GDM1 (cell line): ENCODE data around the gene XPNPEP2.

ENCODE experiments used
- DNase-seq: peaks from one replicate; lab custom pipeline; 2025; lab: John Stamatoyannopoulos, UW

XPNPEP2 gene

DNA sequence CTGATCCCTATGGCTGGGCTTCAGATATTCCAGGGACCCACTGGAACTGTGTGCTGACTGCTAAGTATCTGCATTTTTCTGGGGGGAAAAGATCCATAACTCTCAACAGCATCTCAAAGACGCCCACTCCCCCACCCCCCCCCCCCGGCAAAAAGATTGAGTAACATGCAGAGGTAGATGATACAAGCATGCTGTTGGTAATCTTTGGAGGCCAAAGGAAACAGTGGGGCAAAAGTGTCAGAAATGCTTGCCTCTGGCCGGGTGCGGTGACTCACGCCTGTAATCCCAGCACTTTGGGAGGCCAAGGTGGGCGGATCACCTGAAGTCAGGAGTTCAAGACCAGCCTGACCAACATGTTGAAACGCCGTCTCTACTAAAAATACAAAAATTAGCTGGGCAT is 12.2 kb downstream of the XPNPEP2 start:
- DNase-seq, result no peak

DNA sequence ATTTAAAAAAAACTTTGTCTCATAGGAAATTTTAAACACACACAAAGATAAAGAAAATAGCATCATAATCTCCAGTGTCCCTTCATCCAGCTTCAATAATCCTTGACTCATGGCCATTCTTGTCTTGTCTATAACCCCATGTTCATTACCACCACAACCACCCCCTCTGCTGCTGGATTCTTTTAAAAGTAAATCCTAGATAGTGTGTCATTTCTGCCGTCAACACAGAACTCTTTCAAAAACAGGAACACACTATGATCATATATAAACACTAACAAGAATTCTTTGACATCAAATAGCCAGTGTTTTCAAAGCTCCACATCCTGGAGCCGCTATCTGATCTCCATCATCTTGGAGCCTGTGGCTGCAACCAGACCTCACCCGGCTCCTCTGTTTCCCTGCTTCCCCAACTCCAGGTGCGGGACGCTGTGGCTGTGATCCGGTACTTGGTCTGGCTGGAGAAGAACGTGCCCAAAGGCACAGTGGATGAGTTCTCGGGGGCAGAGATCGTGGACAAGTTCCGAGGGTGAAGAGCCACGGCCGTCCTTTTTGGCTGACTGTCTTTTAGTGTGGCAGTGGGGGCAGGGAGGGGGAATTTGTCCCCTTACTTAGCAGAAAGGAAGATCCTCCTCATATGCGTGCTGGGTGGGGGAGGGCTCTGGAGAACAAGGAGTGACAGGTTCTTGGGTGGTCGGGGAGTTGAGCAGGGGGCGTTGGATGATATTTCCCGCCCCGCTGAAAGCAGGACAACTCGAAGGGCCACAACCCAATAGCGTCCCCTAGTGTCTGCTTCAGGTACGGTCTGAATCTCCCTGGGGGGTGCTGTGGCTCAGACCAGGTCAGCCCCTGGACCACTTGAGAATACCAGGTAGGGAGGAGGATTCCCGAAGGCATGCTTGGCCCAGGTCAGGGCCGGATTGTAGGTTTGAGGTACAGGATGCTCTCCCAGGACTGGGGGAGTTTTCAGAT is 15.6 kb downstream of the XPNPEP2 start:
- DNase-seq, result no peak

DNA sequence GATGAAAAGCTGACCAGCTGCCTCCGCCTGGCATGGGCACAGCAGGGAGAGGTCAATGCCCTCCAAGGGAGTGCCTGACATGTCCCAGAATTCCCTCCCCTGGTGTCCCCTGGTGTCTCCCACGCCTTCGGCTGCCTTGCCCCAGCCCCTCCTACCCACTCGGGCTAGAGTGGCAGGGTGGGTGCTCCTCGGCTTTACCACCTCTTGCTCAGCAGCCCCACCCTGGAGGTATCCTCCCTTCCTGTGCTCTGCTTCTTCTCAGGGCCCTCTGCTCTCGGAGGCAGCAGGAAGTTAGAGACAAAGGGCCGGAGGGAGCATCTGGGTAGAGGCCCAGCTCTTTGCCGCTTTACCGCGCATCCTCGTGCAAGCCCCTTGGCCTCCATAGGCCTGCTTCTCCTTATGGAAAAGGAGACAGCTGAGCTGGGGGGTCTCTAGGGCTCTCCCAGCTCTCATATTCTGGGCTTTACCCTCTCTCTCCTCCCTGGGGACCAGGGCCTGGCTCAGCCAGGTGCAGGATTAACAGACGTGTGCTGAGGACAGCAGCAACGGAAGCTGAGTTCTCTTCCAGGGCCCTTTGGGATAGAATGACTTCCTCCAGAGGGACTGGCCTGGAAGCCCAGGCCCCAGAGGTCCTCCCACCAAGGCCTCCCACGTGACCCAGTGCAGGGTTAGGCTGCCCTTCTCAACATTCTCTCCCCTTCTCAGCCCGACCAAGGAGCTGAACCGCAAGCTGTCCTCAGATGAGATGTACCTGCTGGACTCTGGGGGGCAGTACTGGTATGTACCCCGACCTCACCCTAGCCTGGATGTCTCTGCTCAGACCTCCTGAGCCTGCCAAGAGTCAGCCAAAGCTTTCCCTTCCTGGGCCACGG is 17.2 kb downstream of the XPNPEP2 start:
- peak; percentile 43 for DNase-seq

DNA sequence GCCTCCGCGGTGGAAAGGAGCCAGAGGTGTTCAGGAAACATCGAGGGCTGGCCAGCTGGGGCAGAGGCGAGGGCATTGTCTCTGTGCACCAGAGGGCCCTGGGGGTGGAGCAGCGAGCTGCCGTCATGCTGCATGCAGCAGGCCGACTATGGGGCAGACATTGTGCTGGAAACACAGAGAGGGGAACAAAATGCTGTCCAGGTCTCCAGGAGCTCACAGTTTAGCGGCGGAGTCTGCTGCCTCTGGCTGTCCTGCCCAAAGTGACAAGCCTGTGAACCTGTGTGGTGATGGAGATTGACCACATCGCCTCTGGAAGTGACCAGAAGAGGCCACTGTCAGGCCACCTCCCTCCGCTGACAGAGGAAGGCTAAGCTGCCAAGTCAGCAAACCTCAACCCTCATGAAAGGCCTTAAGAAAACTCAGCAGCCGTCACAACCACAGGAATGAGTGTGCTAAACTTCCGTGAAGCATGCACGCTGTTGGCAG is 20.8 kb downstream of the XPNPEP2 start:
- DNase-seq, result peak; percentile 75

DNA sequence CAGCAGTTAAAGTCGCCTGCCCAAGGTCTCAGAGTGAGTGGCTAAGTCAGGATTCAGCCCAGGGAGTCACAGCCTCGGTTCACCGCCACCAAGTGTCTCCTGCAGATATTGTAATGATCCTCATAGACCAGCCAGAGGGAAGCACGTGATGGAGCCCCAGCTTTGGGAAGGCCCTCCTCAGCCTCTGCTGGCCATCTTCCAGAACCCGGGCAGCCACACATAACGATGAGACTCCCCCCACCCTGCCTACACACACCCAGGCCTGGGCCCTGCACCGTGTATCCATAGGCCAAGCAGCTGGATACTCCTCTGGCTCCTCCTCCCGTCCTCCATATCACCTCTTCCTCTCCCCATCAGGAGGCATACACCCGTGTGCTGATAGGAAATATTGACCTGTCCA is 21.4 kb downstream of the XPNPEP2 start:
- no peak for DNase-seq

DNA sequence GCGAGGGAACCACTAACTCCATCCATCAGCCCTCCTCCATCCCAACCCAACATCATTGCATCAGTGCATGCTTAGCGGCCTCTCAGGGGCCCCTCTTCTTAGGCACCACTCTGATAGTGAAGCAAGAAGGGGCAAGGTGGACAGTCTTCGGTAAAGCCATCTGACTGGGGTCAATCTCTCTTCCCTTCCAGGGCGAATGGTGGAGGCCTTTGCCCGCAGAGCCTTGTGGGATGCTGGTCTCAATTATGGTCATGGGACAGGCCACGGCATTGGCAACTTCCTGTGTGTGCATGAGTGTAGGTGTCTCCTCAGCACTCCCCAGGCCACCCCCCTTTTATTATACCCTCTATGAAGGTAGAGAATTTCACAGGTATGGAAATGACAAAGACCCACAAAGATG is 22.2 kb downstream of the XPNPEP2 start:
- DNase-seq, result no peak

DNA sequence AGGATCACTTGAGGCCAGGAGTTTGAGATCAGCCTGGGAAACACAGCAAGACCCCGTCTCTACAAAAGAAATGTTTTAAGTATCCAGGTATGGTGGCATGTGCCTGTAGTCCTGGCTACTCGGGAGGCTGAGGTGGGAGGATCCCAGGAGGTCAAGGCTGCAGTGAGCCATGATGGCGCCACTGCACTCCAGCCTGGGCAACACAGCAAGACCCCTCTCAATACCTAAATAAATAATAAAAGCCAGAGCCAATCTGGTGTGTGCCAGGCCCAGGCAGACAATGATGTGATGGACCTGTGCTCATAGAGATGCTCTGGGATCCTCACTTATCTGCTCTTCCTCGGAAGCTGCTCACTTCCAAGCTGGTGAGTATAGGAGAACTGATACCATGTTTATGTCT is 22.8 kb downstream of the XPNPEP2 start:
- DNase-seq, result no peak

DNA sequence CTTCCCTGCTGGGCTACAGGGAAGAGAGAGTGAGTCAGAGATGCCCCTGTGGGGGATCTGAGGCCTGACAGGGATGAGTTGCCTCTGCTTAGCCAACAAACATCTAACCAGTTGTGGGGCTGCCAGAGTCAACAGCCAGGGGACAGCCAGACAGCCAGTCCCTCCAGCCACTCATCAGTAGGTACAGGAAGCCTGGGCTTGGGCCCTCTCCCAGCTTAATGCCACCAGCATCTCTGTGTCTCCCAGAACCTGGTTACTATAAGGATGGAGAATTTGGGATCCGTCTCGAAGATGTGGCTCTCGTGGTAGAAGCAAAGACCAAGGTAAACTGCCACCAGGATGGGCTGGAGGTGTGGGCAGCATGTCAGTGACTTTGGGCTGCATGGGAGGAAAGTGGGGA is 23.7 kb downstream of the XPNPEP2 start:
- DNase-seq, result no peak

DNA sequence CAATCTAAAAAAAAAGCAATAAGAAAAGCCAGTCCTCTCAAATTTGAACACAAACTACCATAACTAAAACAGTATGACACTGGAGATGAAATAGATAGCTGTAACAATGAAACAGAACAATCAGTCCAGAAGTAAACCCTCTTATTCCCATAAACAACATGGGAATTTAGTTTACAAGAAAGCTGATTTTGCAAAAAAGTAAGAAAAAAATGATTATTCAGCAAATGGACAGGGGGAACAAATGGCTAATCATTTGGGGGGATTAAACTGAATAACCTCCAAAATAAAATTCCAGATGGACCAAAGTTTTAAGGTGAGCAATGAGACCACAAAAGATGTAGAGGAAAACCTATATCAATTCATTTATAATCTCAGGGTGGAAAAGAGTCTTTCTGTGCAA is 24.9 kb downstream of the XPNPEP2 start:
- DNase-seq, result no peak

DNA sequence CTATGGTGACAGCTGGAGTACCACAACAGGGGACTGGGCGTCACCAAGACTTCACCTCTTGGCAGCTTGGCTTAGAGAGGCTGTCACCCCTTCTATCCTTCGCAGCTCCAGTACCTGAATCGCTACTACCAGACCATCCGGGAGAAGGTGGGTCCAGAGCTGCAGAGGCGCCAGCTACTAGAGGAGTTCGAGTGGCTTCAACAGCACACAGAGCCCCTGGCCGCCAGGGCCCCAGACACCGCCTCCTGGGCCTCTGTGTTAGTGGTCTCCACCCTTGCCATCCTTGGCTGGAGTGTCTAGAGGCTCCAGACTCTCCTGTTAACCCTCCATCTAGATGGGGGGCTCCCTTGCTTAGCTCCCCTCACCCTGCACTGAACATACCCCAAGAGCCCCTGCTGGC is 29.4 kb downstream of the XPNPEP2 start:
- DNase-seq, result no peak

DNA sequence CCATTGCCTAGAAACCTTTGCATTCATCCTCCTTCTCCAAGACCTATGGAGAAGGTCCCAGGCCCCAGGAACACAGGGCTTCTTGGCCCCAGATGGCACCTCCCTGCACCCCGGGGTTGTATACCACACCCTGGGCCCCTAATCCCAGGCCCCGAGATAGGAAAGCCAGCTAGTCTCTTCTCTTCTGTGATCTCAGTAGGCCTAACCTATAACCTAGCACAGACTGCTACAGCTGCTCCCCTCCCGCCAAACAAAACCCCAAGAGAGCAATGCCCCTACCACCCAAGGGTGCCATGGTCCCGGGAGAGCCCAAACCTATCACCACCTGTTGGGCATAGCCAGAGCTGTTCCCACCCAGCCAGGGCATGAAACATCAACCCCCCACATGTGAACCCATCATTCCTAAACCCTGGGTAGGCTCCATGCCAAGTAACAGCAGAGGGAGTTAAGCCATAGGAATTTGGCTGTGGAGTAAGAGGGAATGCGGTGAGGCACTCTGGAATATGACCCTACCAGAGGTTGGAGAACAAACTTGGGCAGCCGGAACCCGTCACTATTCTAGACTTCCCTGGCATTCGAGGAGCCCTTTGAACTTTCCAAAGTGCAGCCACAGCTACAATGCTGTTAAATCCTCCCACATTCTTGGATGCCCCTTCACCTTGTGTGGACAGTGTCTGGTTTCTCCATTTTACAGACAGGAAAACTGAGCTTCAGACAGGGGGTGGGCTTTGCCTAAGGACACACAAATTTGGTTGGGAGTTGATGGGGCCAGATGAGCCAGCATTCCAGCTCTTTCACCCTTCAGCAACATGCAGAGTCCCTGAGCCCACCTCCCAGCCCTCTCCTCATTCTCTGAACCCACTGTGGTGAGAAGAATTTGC is 30.0 kb downstream of the XPNPEP2 start:
- no peak for DNase-seq

DNA sequence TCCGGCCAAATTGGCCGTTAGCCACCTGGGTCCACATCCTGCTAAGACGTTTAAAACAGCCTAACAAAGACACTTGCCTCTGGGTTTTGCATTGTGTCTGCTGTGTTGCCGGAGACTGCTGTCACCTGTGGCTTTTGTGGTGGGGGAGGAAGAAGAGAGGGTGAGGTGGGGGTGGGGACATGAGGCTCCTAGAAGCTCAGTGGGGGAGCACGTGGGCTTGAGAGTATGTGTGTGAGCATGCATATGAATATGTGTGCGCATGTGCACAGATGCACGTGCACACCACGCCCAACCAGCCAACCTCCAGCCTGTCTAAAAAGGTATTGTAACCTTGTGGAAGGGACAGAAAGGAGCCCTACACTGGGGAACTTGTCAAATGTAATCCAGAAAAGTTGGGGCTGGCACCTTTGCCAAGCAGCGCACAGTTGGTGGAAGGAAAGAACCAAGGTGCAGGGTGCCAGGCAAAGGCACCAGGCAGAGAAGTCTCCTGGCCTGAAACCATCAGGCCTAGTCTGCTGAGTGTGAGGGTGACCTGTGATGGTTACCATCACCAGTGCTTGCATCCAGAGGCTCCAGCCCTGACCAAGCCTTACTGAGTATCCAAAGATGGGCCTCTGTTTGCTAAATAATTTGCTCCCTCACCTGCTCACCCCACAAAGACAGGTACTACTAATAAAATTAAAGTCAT is 30.8 kb downstream of the XPNPEP2 start:
- DNase-seq, result peak; percentile 87

DNA sequence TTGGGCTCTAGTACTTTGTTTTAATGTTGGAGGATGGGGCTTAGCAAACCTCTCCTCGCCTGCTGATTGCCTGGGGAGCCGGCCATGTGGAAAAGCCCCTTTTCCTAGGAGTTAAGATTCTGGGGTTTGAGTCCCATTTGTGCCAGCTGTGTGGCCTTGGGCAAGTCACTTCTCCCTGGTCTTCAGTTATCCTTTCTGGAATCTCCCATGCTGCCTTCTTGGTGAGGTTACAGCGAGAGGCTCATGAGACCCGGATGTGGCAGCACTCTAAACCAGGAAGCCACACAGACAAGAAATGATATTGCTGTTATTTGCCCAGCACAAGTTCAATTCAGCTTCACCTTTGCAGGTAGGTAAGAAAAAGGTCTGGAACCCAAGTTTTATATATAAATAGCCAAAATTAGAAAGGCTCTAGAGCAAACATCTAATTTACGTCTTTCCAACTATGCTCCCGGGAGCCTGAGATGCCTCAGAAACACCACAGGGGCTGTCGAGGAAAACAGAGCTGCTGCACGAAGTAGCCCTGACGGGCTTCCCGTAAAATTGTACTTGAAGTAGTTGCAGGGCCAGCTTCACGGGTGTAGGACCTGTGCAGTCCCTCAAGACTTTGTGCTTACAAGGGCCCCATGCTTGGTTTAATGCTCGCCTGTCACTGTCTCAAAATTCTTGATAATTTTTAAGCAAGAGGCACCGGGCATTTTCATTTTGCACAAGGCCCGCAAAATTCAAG is 32.7 kb downstream of the XPNPEP2 start:
- DNase-seq, result peak; percentile 26

DNA sequence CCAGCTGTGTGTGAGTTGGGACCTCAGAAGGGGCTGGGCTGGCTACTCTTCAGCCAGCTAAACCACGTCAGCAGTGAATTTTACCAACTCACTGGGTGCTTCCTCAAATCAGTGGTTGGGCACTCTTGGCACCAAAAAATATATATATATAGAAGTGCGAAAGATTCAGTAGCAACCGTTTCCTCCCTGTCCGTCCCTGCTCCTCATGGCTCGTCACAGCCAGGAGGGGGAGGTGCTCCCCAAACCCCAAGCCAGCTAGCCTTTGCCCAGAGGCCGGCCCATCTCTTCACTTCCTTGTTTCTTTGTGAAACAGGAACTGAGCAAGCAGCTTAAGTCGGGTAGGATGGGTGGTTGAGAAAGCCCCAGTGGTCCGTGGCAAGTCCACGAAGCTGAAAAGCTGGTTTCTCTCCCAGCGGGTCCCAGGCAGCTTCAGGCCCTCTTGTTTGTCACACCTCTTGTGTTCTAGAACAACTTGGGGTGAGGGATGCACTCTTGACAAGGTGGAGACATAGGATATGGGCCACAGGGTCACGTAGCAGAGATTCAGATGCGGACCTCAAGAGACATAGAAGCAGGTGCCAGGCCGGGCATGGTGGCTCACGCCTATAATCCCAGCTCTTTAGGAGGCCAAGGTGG is 34.1 kb downstream of the XPNPEP2 start:
- peak; percentile 88 for DNase-seq

DNA sequence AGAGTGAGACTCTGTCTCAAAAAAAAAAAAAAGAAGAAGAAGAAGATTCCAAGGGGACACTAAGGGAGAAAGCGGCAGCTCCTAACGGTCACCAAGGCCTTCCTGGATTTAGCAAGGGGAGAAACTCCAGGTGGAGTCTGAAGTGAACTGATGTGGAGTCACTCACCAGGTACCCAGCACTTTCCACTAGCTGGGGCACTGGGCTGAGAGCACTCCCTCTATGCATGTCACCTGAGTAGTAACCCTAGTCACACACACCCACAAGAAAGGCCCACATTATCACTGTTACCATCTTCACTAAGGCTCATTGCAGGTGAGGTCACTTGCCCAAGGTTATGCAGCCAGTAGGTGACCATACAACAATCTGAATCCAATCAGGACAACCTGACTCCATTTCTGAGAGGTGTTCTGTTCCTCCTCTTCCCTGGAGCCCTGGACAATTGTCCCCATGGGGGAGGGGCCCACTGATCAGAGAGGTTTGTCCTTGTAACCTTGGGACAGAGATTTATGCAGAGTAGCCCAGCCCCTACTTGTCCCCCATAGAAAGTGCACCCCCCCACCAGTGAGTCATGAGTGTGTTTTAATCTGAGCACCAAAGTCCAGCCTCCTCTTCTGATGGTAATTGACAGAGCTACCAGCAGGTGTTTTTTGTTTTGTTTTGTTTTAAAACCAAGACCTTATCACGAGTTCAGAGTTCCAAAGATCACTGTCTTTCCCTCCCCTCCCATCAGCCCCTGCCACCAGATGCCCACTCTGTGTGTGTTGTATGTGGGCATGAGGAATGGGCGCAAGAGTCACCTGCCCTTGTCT is 35.1 kb downstream of the XPNPEP2 start:
- DNase-seq, result no peak

DNA sequence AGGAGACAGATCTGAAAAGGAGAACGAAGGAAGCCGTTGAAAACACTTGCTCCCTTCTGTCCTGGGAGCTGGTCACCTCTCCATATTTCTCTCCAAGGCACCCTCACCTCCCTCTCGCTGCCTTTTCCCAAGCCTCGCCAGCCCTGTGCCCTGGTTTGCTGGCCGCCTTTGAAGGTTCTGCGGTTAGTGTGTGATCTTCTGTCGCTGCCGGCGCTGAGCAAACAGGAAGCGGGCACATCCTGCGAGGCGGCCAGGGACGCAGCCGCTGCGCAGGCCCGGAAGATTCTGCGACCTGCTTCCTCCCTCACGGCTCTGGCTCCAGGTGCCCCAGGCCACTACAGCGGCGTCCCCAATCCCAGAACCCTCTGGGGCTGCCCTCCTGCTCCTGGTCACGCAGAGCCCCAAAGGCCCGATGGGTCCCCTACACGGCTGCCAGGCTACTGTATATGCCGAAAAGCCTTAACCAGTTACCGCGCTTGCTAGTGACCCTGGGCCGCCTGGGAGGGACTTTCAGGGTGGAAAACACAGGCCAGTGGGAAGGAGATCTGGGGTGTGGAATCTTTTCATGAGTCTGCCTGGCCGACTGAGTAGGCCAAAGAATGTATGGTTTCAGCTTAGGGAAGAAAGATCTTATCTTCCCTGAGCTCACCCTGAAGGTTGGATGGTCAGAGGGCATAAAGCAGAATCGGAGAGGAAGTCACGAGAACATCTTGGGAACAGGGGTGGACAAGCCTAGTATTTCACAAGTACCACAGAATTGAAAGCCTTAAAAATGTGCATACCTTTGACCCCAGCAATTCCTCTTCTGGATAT is 38.6 kb downstream of the XPNPEP2 start:
- DNase-seq, result peak; percentile 91

DNA sequence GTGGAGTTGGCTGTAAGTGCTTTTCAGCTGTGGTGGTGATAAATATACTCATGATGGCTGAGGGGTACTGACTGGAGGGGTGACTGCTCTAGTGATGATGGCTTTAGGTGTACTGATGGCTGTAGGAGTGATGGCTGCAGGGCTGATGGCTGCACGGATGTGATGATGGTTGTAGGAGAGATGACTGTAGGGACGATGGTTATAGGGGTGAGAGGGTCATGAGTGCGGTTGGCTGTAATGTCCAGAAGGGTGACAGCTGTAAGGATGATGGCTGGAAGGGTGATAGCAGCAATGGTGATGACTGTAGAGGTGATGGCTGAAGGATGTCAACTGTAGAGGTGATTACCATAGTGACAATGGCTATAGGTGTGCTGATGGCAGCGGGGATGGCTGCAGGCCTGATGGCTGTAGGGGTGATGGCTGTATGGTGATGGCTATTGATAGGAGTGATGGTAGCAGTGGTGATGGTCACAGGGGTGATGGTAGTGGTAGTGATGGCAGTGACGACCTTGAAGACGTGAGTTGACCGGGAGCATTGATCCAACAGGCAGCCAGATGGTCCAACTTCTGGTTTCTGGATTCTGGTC is 40.4 kb downstream of the XPNPEP2 start:
- no peak for DNase-seq

DNA sequence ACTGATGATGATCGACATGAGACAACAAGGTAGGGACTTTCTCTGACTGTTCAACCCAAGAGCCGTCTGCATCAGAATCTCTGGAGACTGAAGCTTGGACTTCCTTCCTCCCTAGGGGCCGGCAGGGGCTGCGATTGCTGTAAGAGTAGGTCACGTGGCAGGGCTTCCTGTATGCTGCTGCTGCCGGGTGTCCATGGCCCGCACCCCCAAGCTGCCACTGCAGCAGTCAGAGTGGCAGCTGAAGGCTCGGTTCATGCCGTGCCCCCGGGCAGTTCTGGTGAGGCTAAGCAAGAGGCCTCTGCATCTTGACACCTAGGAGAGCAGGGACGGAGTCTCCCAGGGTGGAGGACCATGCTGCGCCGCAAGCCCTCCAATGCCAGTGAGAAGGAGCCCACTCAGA is 41.0 kb downstream of the XPNPEP2 start, which contains the start of gene SASH3:
TSS of gene SASH3 (plus strand) at position 203 of the 400 bp plus-strand sequence. CDS start at position 352, 149 bp downstream.
- peak; percentile 83 for DNase-seq
